GM21390 (cell line): Measurements from ENCODE around the gene C6orf15.

Experiments used
- ATAC-seq: cut with Tn5 transposase; IDR thresholded peaks from one replicate; pipeline ENCODE4 v1.9.1; 2021; ENCODE audit not compliant: unreplicated experiment

Gene C6orf15

DNA sequence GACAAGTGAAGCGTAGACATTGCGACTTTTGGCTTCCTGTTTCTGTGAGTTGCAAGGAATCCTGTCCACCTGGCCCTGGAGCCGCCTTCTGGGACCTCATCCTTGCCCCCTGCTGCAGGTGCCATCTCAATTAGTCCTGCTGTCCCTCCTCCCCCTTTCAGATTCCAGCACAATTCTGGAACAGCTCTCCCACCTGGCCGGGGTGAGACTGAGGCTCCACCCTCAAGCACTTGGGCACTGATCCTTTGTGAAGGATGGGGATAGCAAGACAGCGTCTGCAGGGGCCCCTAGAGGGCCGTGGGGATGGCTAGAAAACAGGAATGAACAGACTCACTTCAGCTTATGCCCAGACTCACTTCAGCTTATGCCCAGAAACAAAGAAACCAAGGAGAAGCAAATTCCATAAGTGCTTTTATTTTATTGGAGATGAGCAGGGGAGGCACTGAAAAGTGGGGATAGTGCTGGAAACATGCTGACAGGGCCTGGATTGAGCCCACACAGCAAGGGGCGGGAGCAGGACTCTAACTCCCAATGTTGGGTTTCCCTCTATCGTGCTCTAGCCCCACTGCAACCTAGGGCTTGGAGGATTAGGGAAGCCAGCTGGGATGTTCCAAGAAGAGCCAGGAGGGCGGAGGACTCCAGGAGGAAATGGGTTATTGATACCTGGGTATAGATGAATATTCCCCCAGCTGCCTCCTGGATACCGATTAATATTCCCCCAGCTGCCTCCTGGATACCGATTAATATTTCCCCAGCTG, 1.4 kb downstream of the C6orf15 start:
- no peak for ATAC-seq

DNA sequence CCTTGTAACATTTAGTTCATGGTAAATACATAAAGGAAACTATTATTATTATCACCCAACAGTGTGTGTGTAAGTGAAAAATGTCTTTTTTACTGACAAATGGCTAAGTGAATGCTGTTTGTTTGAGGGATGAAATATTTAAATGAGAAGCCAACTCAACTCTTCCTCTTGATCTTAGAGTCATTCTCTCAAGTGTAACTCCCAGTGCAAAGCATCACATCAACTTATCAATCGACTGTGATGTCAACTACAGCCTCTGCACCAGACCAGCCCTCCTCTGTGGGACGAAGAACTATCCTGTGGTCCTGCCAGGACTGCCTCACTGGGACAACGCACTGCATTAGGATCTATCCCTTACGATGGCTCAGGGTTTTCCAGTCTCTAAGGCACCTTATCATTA, 5.3 kb downstream of the C6orf15 start:
- ATAC-seq: no peak

DNA sequence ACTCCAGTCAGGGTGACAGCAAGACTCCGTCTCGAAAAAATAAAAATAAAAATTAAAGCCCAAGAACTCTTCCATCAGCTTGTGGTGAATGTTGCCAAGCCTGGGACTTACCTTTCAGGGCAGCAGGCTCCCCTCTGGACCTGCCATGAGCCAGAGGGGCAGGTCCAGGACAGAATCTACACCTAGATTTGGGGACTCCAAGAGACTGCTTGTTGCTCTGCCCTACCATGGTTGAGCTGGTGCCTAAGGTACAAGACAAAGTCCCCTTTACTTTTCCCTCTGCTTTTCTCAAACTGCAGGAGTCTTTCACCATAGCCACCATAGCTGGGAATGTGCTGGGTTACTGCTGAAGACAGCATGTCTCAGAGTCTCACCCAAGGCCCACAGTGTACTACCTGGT, 9.2 kb downstream of the C6orf15 start:
- no peak for ATAC-seq

DNA sequence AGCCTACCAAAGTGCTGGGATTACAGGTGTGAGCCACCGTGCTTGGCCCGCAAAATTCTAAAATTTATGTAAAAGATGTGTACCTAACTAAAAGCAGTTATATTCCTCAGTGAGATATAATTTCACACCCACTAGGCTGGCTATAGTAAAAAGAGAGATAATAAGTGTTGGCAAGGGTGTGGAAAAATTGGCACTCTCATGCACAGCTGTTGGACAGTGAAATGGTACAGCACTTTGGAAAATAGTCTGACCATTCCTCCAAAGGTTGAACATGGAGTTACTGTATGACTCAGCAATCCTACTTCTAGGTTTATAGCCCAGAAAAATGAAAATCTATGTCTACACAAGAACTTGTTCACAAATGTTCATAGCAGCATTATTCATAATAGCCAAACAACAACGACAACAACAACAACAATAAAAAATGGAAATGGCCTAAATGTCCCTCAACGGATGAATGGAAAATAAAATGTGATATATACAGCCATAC, 13.9 kb downstream of the C6orf15 start:
- ATAC-seq: no peak

DNA sequence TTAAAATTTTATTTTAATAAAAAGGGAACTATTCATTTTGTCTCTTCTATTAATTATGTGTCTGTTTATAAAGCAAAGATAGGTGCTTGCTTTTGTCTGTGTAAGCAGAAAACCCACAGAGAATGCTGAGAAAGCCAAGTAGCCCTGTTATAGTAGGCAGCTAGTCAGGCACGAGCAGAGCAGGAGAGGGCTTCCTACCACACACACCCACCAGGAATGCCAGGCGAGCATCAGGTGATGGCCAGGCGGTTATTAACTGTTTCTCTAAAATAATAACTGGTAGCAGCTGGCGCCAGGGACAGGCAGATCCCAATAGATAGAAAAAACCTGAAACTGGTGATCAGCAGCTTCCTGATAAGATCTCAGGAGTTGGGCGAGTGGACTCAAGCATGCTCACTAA, 15.7 kb downstream of the C6orf15 start:
- no peak for ATAC-seq

DNA sequence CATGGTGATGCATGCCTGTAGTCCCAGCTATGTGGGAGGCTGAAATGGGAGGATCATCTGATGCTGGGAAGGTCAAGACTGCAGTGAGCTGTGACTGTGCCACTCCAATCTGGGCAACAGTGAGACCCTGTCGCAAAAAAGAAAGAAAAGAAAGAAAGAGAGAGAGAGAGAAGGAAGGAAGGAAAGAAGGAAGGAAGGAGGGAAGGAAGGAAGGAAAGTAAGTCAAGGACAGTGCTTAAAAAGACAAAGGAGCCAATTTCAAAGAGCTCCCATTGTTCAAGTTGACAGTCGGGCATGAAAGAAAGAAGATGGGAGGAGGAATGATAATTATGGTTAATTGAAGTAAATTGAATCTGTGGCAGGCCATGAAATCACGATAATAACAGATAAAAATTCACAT, 16.2 kb downstream of the C6orf15 start:
- no peak for ATAC-seq

DNA sequence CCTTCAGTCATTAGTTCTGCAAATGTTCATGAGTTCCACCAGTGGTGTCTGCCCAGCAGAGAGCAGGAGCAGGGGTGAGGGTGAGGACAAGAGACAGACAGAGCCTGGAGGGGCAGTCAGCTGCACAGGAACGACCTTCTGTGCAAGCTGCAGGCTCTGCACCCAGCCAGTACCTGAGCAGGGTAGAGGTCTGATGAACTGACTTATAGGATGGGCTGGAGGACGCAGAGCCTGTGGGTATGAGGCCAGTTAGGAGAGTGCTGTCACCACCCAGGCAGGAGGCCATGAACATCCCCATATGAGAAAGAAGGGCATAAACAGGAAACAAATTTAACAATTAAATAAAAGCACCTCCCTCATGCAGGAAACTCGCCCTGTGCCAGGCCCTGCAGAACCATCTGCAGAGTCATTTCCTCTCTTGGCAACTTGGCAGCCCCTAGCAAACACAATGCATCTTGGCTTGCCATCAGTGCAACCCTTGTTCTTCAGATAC, 17.9 kb downstream of the C6orf15 start:
- no peak for ATAC-seq

DNA sequence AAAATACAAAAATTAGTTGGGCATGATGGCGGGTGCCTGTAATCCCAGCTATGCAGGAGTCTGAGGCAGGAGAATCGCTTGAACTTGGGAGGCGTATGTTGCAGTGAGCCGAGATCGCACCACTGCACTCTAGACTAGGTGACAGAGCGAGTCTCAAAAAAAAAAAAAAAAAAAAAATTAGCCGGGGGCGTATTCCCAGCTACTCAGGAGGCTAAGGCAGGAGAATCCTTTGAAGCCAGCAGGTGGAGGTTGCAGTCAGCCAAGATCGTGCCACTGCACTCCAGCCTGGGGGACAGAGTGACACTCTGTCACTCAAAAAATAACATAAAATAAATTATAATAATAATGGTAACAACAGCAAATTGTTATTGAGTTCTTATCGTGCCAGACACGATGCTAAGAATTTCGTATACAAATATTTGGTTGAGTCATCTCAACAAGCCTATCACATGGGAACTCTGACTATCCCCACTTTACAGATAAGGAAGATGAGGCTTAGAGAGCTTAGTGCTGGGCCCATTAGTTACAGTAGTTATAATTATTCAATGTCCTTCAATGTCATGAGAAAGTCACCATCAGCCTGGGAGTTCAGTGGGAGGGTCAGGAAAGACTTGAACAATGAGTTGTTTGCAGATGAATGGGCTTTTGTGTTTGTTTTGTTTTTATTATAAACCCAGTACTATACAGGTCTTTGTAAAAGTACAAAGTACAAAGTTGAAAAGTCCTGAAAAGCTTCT, 19.4 kb downstream of the C6orf15 start:
- no peak for ATAC-seq

DNA sequence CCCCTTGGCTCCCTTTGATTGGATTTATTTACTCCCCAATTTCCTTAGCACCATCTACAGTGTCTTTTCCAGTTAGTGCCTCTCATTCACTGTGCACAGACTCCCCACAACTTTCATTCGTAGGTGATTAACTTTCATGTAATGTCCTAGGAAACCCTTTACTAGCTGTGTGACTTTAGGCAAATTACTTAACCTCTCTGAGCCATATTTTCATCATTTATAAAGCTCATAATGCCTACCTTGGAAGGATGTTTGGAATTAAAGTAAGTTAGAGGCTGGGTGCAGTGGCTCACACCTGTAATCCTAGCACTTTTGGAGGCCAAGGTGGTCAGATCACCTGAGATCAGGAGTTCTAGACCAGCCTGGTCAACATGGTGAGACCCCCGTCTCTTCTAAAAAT, 20.1 kb downstream of the C6orf15 start:
- no peak for ATAC-seq

DNA sequence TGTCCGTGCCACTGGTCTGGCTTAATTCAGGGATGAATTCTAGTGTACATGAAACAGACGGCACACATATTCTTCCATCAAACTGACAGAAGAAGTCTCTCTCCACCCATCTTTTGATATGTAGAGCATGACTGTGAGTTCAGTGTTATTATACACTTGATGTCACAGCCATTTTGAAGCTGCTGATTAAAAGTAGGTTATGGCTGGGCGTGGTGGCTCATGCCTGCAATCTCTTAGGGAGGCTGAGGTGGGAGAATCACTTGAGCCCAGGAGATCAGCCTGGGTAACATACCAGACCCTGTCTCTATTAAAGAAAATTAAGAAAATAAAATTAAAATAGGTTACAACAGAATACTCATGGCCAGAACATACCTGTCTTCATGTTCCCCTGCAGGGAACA, 20.7 kb downstream of the C6orf15 start:
- no peak for ATAC-seq

DNA sequence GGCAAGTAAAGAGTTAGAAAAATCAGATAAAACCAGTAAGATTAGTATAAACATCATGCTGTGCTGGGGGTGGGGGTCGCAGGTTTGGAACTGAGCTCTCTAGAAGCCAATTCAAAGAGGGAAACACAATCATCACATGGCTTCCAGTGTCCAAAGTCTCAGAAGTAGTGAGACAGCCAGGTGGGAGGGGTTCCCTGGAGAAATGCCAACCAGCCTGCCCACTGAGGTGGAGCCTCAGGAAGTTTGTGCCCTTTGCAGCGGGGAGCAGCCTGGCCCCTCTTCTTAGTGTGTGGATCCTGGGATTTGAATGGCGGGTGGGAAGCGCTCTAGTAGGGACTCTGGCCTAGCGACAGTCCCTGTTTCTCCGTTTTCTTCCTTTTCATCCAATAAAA, 21.4 kb downstream of the C6orf15 start:
- ATAC-seq: no peak

DNA sequence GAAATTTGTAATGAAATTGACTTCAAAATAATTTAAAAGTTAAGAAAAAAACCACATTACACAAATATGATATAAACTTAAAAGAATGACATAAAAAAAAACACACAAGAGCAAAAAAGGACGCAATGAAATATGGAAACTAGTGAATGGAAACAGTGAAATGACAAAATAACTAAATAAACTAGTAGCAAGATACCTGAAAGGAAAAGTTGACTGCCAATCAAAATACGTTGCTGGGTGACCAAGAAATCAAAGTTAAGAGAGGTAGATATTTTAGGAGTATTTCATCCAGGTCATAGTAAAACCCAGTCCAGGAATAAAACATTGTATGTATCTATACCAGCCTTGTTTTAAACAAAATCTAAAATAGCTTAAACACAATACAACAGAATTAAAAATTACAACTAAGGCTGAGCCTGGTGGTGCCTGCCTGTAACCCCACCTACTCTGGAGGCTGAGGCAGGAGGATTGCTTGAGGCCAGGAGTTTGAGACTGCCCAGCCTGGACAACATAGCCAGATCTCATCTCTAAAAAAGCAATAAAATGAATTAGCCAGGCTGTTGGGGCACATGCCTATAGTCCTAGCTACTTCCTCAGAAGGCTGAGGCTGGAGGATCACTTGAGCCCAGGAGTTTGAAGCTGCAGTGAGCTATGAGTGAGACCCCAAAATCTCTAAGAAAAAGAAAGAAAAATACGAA, 22.0 kb downstream of the C6orf15 start:
- ATAC-seq: no peak

DNA sequence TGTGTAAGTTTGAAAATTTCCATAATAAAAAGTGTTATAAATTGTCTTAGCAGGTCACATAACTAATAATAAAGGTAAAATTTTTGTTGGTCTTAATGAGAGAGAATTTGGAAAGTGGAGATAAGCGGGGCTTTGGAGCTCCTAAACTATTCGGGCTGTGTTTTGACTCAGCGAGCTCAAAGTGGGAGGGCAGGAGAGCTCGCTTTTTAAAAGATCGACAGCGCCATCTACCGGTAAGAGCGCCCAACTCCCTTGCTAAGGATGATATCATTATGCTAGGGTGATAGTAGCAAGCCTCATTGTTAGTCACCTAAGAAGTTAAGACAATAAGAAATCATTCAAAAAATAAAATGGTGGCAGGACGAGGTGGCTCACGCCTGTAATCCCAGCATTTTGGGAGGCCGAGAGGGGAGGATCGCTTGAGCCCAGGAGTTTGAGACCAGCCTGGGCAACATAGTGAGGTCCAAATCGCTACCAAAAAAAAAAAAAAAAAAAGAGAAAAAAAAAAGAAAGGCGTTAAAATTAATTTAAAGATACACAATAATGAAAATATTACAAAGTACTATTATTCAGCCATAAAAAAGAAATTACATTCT, 24.8 kb downstream of the C6orf15 start:
- ATAC-seq: peak; percentile 54

DNA sequence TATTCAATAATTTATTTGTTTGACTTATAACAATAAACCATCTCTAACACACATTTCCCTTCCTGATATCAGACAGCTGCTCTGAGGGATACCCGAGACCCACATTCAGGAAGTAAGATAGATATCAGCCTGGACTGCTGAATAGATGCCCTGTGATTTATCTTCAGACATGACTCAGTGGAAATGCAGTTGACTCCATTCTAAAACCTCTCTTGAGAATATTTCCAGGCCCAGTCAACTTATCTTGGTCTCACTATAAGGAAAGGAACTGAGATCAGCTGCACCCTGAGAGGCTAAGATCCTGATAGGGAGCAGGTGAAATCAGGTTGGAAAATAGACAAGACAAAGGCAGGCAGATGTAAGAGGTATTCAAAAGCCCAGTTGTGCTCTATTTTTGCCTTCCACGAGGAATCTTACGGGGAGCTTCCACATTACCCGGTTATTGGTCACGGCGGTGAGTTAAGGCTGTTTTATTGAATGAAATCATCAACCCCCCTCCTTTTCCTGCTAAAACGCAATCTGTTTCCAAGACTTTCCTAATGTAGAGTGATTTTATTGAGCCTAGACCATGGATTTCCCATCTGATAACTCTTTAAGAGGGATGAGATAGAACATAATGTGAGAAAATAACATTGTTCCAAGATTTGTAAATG, 25.5 kb downstream of the C6orf15 start:
- no peak for ATAC-seq

DNA sequence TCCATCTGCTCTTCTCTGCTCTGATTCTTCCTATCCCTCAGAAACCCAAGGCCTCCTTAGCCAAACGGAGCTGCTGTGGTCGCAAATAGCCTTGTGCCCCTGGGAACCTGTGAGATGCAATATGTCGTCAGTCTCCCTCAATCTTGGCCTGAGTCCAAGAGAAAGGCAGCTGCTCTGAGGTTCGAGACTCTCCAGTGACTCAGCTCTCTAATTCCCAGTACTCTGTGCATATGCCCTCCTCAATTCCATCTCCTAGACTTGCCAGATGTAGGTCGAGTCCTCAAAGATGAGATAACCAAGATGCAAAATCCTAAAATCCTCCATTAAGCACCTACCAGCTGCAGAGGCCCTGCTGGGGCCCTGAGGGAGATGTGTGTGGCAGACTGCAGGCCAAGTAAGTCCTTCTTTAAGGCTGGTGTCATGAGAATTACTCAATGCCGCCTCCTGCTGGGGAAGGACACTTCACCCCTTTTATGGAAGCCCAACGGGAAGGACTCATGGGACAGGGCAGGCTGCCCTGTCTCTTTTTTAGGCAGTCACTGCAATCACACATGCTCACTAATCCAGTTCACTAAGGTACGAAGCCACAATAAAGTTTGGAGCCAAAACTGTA, 28.5 kb downstream of the C6orf15 start:
- no peak for ATAC-seq

DNA sequence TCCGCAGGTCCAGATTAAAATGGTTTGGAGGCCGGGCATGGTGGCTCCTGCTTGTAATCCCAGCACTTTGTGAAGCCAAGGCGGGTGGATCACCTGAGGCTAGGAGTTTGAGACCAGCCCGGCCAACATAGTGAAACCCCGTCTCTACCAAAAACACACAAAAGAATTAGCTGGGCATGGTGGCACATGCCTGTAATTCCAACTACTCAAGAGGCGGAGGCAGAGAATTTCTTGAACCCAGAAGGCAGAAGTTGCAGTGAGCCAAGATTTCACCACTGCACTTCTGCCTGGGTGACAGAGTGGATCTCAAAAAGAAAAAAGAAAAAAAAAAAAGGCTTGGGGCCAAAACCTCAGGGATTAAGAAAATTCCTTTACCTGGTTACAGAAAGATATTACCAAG, 30.5 kb downstream of the C6orf15 start:
- no peak for ATAC-seq

DNA sequence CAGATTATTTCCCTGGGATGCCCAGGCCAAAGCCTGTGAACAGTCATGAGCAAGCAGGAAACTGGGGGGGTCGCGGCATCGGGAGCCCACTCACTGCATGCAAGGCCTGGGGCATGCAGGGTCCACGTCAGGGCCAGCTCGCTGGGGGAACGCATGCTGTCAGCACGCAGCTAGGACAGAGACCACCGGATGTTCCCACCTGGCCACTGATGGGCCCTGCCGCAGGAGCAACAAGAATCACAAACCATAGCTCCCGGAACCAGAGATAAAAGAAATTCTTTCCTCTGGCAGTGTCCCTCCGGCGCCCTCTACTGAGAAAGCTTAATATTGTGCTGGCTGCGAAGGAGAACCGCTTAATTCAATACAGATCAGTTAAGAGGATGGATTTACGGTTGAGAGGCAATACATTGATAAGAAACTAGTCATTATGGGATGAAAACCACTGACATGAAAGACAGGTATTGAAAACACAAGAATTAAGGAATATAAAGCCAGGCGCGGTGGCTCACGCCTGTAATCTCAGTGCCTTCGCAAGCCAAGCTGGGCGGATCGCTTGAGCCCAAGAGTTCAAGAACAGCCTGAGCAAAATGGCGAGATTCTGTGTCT, 32.6 kb downstream of the C6orf15 start:
- ATAC-seq: no peak

DNA sequence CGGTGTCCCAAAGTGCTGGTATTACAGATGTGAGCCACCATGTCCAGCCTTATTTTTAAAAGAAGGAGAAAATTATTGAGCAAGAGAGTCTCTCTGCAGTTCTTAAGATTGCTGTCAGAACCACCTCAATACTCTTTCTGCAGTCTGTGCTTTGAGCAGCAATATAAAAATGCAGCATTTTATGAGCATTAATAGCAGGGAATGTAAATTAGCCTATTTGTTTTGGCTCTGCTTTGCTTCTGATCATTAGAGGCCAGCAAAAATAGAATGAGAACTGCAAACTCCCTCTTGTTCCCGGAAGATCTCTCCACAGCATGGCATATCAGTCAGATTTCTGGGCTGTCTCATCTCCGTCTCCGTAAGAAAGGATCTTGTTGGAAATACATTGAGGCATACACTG, 35.8 kb downstream of the C6orf15 start:
- ATAC-seq: no peak

DNA sequence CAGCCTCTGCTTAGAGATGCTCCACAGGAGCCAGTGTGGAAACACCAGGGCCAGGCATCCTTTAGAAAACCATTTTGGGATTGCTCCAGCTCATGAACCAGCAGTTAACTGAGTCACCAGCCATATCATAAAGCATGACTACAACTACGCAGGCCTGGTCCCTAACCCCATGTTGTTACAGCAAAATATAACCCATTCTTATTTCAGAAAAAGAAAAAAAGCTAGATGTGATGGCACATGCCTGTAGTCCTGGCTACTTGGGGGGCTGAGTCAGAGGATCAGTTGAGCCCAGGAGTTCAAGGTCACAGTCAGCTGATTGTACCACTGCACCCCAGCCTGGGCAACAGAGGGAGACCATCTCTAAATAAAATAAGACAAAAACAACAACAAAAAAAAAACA, 36.8 kb downstream of the C6orf15 start:
- ATAC-seq: no peak

DNA sequence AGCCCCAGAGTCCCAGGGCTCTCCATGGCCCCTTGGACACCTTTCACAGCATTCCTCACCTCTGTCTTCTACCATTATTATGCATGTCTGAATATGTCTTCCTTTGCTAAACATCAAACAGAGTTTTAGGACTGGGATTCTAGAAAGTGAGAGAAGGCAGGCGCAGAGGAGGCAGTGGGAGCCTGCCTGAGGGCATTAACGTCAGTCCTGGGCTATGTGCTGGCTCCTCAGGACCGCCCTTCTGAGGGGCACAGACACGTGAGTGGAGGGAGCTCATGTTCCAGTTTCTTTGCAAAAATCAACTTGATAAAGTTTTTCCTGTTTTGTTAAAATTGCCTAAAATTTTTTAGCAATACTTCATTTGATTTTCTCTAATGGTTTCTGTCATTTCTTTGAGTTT, 38.0 kb downstream of the C6orf15 start:
- no peak for ATAC-seq
